Measurements from ENCODE around the gene BIRC6.

Gene BIRC6

DNA sequence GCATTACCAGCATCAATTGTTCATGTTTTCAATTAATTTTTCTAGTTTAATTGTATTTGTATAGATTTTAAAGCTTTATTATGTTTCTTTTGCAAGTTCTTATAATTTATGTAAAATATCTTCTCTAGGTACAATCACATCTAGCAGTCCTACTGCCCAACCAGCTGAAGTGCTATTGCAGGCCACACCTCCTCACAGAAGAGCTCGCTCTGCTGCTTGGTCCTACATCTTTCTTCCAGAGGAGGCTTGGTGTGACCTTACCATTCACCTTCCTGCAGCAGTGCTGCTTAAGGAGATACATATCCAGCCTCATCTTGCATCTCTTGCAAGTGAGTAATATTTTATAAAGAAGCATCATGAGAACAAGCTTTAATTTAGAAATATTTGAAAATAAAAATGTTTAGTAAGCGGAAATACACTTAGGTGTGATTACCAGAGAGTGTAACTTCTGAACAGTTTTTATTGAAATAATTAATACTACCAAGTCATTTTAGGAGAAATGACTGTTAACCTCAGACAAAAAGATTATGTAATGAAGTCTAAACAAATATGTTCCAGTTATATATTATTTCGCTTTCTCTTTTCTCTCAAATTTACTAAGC, 148.2 kb downstream of the BIRC6 start:
- ChIA-PET CTCF (interaction anchor here (1.0 to 1.4 kb wide), 2 partner anchors 11 to 22 kb away, joined by 4 to 5 read pairs; no protein-coding TSS in a partner anchor), POLR2A (no interaction called here)
- TF ChIP-seq, protein P1, sequence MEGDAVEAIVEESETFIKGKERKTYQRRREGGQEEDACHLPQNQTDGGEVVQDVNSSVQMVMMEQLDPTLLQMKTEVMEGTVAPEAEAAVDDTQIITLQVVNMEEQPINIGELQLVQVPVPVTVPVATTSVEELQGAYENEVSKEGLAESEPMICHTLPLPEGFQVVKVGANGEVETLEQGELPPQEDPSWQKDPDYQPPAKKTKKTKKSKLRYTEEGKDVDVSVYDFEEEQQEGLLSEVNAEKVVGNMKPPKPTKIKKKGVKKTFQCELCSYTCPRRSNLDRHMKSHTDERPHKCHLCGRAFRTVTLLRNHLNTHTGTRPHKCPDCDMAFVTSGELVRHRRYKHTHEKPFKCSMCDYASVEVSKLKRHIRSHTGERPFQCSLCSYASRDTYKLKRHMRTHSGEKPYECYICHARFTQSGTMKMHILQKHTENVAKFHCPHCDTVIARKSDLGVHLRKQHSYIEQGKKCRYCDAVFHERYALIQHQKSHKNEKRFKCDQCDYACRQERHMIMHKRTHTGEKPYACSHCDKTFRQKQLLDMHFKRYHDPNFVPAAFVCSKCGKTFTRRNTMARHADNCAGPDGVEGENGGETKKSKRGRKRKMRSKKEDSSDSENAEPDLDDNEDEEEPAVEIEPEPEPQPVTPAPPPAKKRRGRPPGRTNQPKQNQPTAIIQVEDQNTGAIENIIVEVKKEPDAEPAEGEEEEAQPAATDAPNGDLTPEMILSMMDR (IDR thresholded peaks at IDR 0.05; ENCODE audit: control extremely low read depth, extremely low read depth, low read depth, missing control alignments): no peak
- no peak for DNase-seq (ENCODE audit: extremely low spot score)

DNA sequence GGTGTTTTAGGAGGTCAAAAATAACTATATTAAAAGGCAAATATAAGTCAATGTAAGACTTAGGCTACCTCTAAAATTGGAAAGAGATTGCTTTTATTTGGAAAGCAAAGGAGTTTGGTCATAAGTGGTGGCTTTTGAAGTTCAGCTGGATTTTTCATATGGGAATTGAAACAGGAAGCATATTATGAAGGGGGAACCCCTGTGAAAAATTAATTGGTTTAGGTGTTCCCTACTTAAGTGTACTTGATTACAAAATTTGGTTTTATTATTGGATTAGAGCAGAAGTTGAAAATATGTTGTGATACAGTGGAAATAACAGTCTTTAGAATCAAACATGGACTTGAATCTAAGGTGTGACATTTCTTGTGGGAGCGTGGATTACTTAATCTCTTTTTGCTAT, 149.6 kb downstream of the BIRC6 start:
- ChIA-PET CTCF (interaction anchor here (1.1 kb wide), 1 partner anchor 12 kb away, joined by 3 read pairs; no protein-coding TSS in a partner anchor), POLR2A (no interaction called here)
- no peak for DNase-seq (ENCODE audit: extremely low spot score)
- TF ChIP-seq, protein P1 (IDR thresholded peaks at IDR 0.05; ENCODE audit: control extremely low read depth, extremely low read depth, low read depth, missing control alignments): no peak

DNA sequence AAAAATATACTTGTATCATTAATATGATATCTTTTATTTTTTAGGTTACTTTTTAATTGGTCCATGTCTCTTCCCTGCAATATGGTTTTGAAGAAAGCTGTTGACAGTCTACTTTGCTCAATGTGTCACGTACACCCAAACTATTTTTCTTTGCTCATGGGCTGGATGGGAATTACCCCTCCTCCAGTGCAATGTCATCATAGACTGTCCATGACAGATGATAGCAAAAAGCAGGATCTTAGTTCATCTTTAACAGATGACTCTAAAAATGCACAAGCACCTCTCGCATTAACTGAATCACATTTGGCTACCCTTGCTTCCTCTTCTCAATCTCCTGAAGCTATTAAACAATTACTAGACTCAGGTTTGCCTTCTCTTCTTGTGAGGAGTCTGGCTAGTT, 158.1 kb downstream of the BIRC6 start:
- TF ChIP-seq, protein P1 (IDR thresholded peaks at IDR 0.05; ENCODE audit: control extremely low read depth, extremely low read depth, low read depth, missing control alignments): no peak
- CTCF ChIA-PET: interaction anchor here (1.2 kb wide), 1 partner anchor 20 kb away, joined by 3 read pairs; no protein-coding TSS in a partner anchor
- POLR2A ChIA-PET: no interaction called here
- DNase-seq (ENCODE audit: extremely low spot score): no peak

DNA sequence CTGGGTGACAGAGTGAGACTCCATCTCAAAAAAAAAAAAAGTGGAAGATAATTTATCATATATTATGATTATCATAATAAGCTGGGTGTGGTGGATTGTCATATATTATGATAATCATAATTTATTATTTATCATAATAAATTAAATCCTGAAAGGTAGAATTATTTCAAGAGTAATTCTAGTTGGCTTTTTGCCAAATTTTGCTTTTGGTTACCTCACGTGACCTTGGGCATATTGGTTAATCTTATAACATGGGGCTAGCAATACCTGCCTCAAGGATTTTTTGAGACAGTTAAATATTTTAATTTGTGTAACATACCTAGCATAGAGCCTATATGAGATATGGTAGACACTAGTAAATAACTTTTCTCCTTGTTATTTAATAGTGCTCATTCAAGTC, 159.7 kb downstream of the BIRC6 start:
- TF ChIP-seq, protein P1 (IDR thresholded peaks at IDR 0.05; ENCODE audit: control extremely low read depth, extremely low read depth, low read depth, missing control alignments): no peak
- CTCF ChIA-PET: interaction anchor here (1.0 kb wide), 1 partner anchor 11 kb away, joined by 3 read pairs; no protein-coding TSS in a partner anchor
- no peak for DNase-seq (ENCODE audit: extremely low spot score)
- POLR2A ChIA-PET: no interaction called here

DNA sequence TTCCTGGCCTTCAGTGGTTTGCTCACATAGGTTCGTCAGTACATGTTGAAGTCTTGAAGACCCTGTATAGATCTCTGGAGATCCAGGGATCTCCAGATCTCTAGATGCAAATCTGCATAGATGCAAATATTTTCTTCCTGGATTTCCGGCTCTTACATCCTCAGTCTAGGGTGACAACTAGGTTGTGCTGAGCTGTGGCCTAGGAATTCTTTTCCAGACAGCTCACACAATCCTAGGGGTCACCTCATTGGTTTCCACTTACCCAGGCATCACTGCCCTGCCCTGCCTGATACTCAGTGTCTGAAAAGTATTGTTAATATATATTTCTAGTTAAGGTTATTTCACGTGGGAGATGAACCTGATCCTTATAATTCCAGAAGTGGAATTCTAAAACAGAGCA, 165.9 kb downstream of the BIRC6 start:
- TF ChIP-seq, protein P1 (IDR thresholded peaks at IDR 0.05; ENCODE audit: control extremely low read depth, extremely low read depth, low read depth, missing control alignments): no peak
- CTCF ChIA-PET: interaction anchor here (1.0 kb wide), 1 partner anchor 10 kb away, joined by 3 read pairs; no protein-coding TSS in a partner anchor
- POLR2A ChIA-PET: no interaction called here
- no peak for DNase-seq (ENCODE audit: extremely low spot score)

DNA sequence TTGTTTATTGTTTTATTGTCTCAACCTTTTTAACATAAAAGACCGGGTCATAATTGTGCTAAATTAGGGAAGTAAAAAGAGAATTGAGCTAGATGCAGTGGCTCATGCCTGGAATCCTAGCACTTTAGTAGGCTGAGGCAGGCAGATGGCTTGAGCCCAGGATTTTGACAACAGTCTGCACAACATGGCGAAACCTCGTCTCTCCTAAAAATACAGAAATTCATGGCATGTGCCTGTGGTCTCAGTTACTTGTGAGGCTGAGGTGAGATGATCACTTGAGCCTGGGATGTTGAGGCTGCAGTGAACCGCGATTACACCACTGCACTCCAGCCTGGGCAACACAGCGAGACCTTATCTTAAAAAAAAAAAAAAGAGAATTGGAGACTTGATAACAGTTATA, 166.9 kb downstream of the BIRC6 start:
- TF ChIP-seq, protein P1 (IDR thresholded peaks at IDR 0.05; ENCODE audit: control extremely low read depth, extremely low read depth, low read depth, missing control alignments): no peak
- DNase-seq (ENCODE audit: extremely low spot score): no peak
- ChIA-PET CTCF (no interaction called here), POLR2A (no interaction called here)
